NCI-H526 (cell line): ENCODE measurements around the gene FLRT2.

Experiments
- DNase-seq, 2 experiments: peaks; one replicate each; lab custom pipeline; 2025; lab: John Stamatoyannopoulos, UW

The FLRT2 gene

DNA sequence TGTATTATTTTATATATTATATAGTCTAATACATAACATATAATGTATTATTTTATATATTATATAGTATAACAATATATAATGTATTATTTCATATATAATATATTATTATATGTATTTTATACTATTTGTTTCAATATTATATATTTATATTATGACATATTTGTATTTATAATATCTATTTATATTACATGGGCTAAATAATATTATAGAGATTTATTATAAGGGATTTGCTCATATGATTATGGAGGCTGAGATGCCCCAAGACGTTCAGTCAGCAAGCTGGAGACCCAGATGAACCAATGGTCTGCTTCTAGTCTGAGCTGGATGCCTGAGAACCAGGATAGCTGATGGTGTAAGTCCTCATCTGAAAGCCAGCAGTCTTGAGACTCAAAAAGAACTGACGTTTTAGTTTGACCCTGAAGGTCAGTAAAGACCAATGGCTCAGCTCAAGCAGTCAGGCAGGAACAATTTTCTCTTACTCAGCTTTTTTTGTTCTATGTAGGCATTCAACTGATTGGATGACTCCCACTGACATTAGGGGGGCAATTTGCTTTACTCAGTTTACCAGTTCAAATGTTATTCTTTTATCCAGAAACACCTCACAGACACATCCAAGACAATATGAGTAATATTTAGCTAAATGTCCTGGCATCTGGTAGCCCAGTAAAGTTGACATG, 130.4 kb downstream of the FLRT2 start:
- no peak for DNase-seq

DNA sequence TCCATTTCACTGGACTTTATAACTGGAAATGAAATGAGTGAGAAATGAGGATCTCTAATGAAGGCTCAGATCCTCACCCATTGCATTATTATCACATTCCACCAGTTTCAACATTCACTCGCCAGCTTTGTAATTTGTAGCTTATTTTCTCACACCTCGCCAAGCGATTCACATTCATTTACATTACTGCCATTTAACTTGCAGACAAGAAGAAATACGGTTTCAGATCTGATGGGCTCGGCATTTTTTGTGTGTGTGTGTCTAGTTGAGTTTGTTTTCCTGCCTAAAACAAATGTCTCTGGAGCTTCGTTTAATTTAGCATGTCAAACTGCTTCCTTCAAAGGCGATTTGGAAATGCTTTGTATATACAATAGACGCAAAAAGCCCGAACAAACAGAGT, 132.2 kb downstream of the FLRT2 start:
- DNase-seq, result no peak

DNA sequence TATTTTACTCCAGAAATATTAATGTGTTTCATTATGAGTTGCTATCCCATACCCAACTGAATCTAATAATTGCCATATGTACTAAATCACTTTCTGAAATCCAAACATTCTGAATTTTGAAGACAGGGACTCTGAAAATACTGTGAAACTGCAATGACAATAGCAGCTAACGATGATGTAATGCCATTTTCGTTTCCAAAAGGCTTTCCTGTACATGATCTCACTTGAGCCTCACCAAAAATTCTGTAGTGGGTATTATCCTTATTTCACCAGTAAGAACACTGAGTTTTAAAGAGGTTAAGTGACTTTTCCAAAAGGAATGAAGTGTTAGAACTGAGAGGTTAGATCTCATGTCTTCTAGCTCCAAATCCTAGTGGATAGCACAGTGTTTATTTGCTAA, 133.3 kb downstream of the FLRT2 start:
- no peak for DNase-seq

DNA sequence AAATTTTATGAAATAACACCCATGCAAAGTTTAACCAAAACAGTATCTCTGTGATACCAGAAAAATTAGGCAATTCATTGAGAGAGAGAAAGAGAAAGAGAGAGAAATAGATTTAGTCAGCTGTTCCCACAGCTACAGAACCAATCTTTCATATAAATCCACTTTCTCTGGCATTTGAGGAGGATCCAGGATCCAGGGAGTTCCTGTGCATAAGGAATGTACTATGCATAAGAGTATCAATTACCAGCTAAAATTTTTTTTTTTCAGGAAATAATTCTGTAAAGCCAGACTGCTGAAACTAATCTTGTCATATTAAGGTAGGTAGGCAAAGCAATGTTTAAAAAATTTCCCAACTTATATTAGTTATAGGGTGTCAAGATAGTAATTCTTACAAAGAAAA, 133.7 kb downstream of the FLRT2 start:
- no peak for DNase-seq

DNA sequence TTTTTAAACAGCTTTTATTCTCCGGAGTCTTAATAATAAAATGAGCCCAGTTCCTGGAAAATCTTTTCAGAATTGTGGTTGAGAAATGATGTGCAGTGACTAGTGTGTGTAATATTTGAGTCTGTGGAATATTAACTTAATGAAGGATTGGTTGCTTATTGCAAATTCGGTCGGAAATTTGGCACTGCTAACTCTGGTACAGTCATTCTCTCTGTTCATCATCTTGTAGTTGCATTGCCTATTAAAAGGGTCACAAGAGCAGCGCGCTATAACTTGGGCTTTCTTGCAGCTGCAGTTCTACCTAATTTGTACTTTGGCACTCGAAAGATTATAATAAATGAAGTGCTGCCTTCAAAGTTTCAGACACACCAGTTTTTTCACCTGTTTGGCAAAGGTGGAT, 146.0 kb downstream of the FLRT2 start:
- no peak for DNase-seq

DNA sequence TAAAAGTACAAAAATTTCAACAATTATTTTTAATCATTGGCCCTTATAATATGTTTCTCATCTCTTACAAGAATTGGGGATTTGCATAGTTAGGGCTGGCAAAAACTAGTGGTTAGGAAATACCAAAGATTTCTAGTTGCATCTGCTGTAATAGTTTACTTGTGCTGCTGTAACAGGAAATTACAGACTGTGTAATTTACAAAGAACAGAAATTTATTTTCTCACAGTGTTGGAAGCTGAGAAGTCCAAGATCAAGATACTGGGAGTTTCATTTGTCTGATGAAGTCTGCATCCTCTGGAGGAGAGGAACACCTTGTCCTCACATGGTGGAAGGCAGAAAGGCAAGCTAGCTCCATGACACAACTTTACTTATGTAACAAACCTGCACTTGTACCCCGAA, 157.0 kb downstream of the FLRT2 start:
- DNase-seq, result no peak

DNA sequence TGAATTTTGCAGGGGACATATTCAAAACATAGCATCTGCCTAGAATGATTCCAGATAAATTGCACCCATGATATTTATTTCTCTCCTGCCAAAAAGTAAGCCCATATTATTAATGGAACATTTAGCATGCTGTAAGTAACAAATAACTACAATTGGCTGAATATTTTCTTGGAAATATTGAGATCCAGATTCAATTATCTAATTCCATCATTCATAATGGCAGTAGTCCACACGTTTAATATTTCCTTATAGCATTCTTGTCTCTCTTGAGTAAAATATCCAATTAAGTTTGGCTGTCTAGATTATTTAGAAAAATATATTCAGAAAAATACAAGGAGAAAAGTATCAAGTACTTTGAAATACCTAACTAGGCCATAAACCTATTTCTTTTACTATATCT, 157.5 kb downstream of the FLRT2 start:
- no peak for DNase-seq

DNA sequence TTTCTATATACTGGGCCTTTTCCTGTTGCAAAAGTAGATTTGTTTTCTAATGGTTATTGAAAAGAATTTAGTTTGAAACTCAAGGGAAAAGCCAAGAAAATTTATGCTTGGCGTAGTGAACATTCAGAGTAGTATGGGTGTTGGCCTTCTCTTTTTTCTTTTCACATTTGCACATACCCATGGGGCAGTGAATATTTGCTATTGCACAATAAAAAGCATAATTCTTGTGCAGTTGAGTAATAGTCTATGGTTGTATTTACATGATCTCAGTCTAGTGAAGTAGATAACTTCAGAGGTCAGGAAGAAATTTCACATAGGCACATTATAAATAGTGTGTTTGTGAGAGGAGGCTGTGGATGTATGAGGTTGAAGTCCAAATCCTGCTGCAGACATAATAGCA, 158.1 kb downstream of the FLRT2 start:
- DNase-seq, result no peak

DNA sequence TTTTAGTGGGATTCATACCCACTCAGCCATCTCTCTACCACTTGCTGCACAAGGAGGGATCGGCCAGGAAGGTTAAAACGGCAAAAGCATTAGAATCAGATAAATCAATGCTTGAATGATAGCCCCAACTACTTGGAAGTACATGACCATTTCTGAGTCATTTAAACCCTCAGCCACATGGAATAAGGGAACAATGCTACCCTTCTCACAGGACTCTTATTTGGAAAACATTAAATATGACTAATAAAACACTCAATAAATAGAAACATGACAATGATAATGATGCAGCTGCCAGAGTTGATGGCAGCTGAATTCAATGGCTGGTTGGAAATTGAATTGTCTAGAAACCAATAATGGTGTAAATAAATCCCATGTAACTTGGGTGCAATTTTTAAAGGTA, 165.4 kb downstream of the FLRT2 start:
- DNase-seq, result no peak

DNA sequence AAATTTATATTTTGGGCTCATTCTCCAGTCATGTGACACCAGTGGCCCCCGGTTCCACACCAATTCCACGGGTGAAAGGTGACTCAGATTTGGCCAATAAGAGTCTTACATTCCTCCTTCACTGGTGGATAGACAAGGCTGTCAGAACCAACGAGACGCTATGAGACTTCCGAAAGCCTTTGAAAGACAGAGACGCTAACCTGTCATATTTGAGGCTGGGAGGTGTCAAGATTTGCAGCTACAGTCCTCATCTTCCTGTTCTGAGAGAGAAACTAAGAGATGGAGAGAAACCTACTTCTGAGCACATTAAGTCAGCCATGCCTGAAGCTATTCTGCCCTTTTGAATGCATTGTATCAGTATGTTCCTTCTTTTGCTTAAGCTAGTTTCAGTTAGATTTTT, 171.2 kb downstream of the FLRT2 start:
- no peak for DNase-seq

DNA sequence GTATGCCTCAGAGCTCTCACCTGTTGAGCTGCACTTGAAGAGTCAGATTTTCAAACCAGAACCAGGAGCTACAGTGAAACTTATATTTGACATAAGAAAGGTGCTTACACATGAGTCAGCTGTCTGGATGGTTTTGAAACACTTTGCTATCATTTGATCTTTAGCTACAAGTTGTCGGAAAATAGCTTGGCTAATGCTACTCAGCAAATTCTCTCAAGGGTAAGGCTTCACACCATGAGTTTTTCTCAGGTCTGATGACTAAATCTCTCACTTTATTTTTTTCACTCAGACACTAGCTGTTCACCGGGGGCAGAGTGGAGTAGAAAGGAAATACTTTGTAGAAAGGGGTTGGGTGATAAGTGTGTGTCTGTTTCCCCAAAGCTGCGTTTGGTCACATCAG, 171.8 kb downstream of the FLRT2 start:
- DNase-seq, result no peak

DNA sequence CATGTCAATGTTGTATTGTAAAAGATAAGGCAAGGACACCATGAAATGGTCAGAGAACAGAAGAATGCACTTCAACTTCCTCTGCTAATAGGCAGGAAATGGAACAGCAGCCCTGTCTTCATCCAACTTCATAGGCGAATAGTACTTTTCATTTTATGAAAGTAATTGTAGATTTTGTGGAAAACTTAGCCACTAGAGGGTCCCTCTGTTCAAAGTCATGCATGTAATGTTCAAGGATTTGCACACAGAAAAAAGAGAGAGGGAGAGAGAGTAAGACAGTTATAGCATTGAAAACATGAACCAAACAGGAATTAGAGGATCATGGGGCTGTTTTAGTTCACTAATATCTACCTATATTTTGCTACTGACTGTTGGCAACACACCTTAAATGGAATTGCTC, 172.2 kb downstream of the FLRT2 start:
- DNase-seq, result no peak

DNA sequence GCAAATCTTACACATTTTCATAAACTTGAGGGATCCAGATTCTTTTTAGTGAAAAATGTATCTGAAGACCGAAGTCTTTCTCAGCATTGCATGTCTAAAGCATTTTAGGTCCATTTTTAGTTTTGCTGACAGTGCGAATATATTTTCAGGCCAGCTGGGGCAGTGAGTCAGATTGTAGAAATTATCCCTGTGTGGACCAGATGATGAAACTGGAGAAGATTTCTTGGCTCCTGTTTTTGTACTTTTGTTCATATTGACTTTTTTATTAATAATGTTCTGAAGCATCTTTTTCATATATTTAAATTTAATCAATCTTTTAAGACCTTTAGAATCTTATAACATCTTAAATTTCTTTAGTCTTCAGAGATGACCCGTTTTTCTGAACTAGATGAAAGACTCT, 173.1 kb downstream of the FLRT2 start:
- DNase-seq, result no peak
